Skeletal muscle tissue (tissue), 1 donor: ENCODE results near the gene CCN2. TPM values are rescaled to one million over a fixed set of nuclear protein-coding genes. Genes with fewer than 3 reads are reported as not detected.

ENCODE experiments used
- total RNA-seq: library from RNA; depleted of rRNA; stranded (reverse); fragments of >200 nt; gene quantifications from one replicate; pipeline ENCODE4 v1.2.3, GENCODE V29; 2014

Gene CCN2
- total RNA-seq, 1 donor from 2014 or later, result 29.7 TPM

Other genes with a start within 250 kb of the CCN2 start
- gene OR2A4, start 250.0 kb downstream of the CCN2 start, total RNA-seq, result under 0.01 TPM
- gene CTAGE9, start 240.4 kb downstream of the CCN2 start, total RNA-seq, result not detected
- 17.7 TPM for gene ENPP1, start 143.4 kb downstream of the CCN2 start, total RNA-seq